Stimulated activated CD4-positive, alpha-beta T cell treated with anti-CD3 and anti-CD28 coated beads, Interleukin-1b, Interleukin-23, amount 100 ng/mL, for 48 hours (primary cell): ENCODE measurements around the gene RFX3.

ENCODE experiments used
- DNase-seq: peaks from one replicate; pipeline ENCODE4 v3.0.0-alpha.2; 2020

The RFX3 gene

GRCh38 chr9:3191715-3192114, 334.1 kb downstream of the RFX3 start:
- DNase-seq = no peak

- no peak for DNase-seq
These were observed 336.5 kb downstream of the RFX3 start for GRCh38 chr9:3189113-3189861.

- DNase-seq = no peak
These were observed 339.1 kb downstream of the RFX3 start for GRCh38 chr9:3186751-3187150.

DNA sequence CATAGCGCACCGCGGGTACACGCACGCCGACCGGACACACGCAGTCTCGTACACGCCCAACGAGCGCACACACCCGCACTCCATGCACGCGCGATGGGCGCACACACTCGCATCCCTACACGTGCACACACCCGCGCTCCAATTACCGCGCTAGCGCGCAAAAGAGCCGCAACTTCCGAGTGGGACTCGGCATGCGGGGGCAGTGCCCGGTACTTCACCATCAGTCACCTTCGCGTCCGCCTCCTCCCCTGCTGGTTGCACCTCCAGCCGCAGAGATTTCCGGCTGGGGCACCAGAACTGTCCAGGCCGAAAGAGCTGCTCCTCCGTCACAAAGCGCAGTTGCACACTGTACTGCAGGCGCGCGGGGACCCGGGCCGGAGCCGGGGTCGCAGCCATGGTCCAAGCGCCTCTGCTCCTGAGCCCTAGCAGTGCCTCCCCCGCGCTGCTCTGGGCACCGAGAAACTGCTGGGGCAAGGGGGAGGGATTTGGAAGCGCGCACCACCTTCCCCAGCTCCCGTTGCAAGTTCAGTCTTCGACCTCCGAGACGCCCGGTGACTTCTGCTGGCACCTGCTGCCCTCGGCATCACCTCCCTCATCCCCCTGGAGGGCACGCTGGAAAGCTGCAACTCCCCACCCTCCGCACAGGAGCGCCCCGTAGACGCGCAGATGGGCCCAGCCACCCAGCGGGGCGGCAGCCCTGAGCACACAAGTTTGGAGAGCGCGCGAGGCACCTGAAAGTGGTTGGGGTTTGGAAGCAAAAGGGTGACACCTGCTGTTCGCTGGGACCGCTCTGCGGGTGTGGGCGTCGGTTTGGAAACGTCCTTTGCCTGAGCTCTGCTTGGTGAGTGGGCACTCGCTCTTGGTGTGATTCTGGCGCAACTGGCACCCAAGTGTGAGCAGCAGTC, 344.5 kb downstream of the RFX3 start:
- DNase-seq = peak; percentile 55

- DNase-seq = no peak
These were observed 345.1 kb downstream of the RFX3 start for GRCh38 chr9:3180696-3181048.

- DNase-seq = no peak
These were observed 346.1 kb downstream of the RFX3 start for GRCh38 chr9:3179711-3180110.

GRCh38 chr9:3177936-3178335, 347.9 kb downstream of the RFX3 start:
- no peak for DNase-seq

DNA sequence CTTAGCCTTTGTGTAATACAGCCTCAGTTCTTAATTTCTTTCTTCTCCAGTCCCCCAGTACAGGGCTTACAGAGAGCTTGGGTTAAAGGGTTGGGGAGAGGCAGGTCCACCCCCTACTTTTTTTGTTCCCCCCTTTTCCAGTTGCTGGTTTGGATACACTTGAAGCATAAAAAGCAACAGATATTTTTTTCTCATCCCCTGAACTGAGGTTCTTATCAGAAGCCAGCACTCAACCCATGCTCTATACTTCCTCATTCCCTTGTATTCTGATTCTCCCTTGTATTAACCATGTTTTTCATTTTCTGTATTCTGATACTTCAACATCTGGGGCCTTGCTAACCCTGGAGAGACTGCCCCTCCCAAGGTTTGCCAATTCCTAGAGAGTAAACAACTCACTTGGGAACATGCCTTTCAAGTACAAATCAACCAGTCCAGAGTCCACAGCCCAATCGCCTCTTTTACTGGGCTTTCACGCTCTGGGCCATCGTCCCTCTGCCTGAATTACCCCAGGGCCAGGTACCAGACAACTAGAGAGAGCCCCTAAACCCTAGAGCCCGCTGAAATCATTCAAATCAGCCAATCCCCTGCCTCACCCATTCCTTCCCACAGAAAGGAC, 348.5 kb downstream of the RFX3 start:
- no peak for DNase-seq

GRCh38 chr9:3173374-3173773, 352.4 kb downstream of the RFX3 start:
- DNase-seq = no peak

DNA sequence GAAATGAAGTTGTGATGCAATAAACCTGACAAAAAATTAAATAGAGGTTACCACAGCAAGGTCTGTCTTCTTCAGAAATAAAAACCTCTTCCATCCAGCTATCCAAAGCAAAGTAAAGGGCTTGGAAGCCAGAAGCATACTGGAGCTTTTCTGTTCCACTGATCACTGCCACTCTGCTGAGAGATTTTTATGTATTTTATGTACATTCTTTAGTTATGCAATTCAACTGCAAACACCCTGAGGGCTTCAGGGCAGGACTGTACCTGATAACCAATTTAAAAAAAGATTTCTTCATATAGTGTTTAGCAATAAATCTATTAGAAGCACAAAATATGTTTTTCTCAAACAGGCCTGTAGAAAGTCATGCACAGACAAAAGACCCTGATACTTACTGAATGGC, 355.0 kb downstream of the RFX3 start:
- no peak for DNase-seq
